Fibroblast of the conjunctiva (primary cell): ENCODE measurements around the gene SLAIN2.
"Not testable (repeated sequence)": the region's sequence is repeated elsewhere in the genome, so short reads cannot be mapped to it uniquely, and the experiment has no call there.

Experiments used
- DNase-seq: peaks from one replicate; pipeline ENCODE4 v3.0.0-alpha.2; 2010; ENCODE audit warnings: low read depth

The SLAIN2 gene

DNA sequence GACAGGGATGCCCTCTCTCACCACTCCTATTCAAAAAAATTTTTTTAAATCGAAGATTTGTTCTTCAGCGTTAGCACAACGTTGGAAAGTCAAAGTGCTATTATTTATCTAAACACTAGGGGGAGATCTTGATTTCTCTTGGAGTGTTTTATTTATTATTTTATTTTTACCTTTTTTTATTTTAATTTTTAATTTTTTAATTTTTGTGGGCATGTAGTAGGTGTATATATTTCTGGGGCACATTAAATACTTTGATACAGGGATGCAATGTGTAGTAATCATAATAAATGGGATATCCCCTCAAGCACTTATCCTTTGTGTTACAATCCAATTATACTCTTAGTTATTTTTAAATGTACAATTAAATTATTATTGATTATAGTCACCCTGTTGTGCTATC lies 104.4 kb downstream of the SLAIN2 start:
- peak; percentile 3 for DNase-seq

- DNase-seq, result no peak
Measured at GRCh38 chr4:48446642-48447041, 105.3 kb downstream of the SLAIN2 start.

DNA sequence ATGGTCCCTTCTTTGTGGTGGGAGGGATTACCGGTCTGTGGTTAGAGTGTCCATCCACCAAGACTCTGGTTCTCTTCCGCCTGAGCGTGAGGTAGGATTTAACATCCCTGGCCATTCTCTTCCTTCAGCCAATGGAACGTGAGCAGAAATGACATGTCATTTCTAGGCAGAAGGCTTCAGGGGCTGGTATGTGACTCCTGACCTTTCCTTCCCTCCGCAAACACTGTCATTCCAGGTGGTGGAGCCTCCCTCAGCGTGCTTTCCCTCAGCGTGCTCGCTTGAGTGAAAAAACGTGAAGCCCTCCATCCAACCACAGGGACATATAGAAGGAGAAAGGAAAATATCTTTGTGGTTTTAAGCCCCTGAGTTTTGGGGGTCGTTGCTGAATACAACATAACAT lies 107.8 kb downstream of the SLAIN2 start:
- no peak for DNase-seq

GRCh38 chr4:48450740-48451139 lies 109.4 kb downstream of the SLAIN2 start:
- no peak for DNase-seq

- not testable (repeated sequence) for DNase-seq
Measured at GRCh38 chr4:48451656-48452055, 110.3 kb downstream of the SLAIN2 start.

GRCh38 chr4:48454591-48454990 lies 113.3 kb downstream of the SLAIN2 start:
- no peak for DNase-seq

DNA sequence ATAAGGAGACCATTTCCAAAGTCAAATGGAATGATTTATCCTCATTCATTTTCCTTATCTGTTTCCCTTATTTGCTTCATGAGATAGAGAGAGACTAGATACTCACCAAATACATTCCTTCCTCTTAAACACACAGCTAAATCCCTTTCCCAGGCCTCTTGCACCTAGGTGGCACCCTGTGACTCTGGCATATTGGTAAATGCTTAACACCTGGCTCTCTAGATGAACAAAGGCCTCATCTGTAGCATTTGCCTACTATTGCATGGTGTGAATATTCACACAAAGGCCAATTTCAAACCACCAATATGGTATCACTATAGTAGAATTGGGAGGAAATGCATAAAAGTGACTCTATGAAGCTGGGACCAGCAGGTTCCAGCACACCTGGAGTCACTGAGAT lies 119.7 kb downstream of the SLAIN2 start:
- no peak for DNase-seq

- DNase-seq, result no peak
Measured at GRCh38 chr4:48462363-48462762, 121.0 kb downstream of the SLAIN2 start.

GRCh38 chr4:48467442-48467841 lies 126.1 kb downstream of the SLAIN2 start:
- no peak for DNase-seq

DNA sequence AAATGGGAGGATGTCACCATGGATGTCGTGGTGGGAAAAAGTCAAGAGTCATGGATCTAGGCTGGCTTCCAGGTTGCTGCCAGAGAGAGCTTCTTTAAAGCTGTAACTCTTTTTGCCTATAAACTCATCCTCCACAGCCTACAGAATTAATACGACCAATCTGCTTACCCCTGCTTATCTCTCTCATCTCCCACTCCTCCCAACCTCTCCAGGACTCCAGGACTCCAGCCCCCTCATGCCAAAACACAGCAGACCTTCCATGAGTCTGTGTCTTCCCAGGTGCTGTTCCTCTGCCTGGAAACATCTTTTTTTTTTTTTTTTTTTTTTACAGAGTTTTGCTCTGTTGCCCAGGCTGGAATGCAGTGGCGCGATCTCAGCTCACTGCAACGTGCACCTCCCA lies 126.6 kb downstream of the SLAIN2 start:
- no peak for DNase-seq

DNA sequence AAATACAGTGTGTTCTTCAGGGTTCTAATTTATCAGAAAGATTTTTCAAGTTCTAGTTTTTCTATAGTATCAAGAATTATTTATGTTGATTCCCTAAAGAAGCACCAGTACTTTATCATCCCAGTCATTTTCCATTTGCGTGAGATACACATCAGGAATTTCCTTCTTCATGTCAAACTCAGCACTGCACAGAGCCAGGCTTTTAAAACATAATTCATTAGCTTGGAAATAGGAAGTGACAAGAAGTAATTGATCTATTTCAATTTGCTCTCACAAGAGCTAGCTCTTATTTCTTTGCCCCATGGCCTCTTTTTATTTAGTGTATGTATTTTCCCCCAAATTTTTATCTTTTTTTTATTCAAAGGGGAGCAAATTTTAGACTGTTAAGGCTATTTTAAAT lies 128.8 kb downstream of the SLAIN2 start:
- no peak for DNase-seq

- no peak for DNase-seq
Measured at GRCh38 chr4:48470570-48470969, 129.2 kb downstream of the SLAIN2 start.

DNA sequence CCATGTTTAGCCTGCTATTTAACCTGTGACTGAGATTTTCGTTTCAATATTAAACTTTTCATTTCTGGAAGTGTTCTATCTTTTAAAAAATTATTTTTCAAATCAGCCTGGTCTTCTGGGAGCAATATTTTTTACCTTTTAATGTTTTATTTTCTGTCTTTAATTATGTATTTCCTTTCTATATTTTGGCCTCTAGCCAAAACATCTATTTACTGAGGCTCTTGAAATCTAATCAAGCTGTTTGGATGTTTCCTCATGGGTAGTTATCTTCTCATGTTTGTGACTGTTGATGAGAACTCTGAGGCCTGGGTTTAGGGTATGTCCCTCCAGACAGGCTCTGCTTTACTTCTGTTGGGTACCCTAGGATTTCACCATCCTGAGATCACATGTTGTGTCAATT lies 131.5 kb downstream of the SLAIN2 start:
- DNase-seq, result no peak

DNA sequence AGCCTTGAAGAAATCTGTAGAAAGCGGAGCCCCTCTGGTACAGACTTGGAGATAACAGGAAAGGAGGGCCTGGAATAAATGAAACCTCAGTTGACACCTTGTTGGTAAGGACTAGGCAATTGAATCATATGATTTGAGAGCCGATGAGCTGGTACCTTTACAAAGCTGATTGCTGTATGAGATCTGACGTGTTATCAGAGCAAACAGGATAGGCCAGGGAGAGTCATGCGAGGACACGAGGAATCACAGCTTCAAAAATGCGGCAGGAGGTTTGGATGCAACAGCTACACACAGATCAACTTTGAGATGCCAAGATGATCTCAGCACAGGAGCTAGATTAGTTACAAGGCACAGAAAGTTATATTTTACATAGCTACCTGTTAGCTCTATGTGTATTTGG lies 134.4 kb downstream of the SLAIN2 start:
- no peak for DNase-seq
